OCI-LY3 (cell line): ENCODE results near the gene SSBP4.
A peak's percentile ranks its signal among the peaks of the same experiment; 100 is the strongest.

Source experiments
- H2AFZ ChIP-seq: fragments of 200-600, 300-600 bp; shearing (Covaris generic); 2 replicates; pipeline ENCODE4 v1.6.0; 2014; ENCODE audit warnings: antibody characterized with exemption, low read depth, low read length
- H3K27ac ChIP-seq: fragments of 200-600, 300-600 bp; sonication (generic); 2 replicates; pipeline ENCODE4 v1.5.1; 2014; ENCODE audit warnings: mild to moderate bottlenecking, low read length, moderate library complexity, mixed read lengths
- H3K27me3 ChIP-seq: fragments of 200-600, 300-600 bp; sonication (generic); 2 replicates; pipeline ENCODE4 v1.6.1; 2014; ENCODE audit warnings: low read depth, low read length, mixed read lengths
- H3K36me3 ChIP-seq: fragments of 200-600, 300-600 bp; sonication (generic); replicated peaks from 2 replicates; pipeline ENCODE3; 2014; ENCODE audit warnings: low read depth, low read length, mixed read lengths
- H3K4me1 ChIP-seq: fragments of 300-600, 200-600 bp; sonication (generic); 2 replicates; pipeline ENCODE4 v1.6.1; 2014; ENCODE audit warnings: low read length, mixed read lengths
- H3K4me2 ChIP-seq: fragments of 200-600, 300-600 bp; sonication (generic); 2 replicates; pipeline ENCODE4 v1.6.1; 2014; ENCODE audit warnings: low read length, mixed read lengths
- H3K4me3 ChIP-seq: fragments of 300-600, 200-600 bp; sonication (generic); 2 replicates; pipeline ENCODE4 v1.5.1; 2014; ENCODE audit warnings: antibody characterized with exemption, mild to moderate bottlenecking, low read length, moderate library complexity
- H3K79me2 ChIP-seq: fragments of 300-600, 200-600 bp; shearing (Covaris generic); 2 replicates; pipeline ENCODE4 v1.6.1; 2014; ENCODE audit warnings: mild to moderate bottlenecking, low read length, mixed read lengths
- H3K9ac ChIP-seq: fragments of 300-600, 200-600 bp; shearing (Covaris generic); 2 replicates; pipeline ENCODE4 v1.6.0; 2014; ENCODE audit warnings: mild to moderate bottlenecking, low read length, moderate library complexity
- H3K9me3 ChIP-seq: fragments of 200-600, 300-600 bp; shearing (Covaris generic); 2 replicates; pipeline ENCODE4 v1.6.1; 2014; ENCODE audit warnings: low read length, mixed read lengths; ENCODE audit not compliant: insufficient read depth
- H4K20me1 ChIP-seq: fragments of 200-600, 300-600 bp; sonication (generic); 2 replicates; pipeline ENCODE4 v1.6.1; 2016; ENCODE audit warnings: low read length, mixed read lengths; ENCODE audit not compliant: insufficient read depth
- CTCF ChIP-seq: fragments of 200-600, 300-600 bp; sonication (generic); IDR thresholded peaks from 2 replicates; pipeline ENCODE4 v1.5.1; 2014; ENCODE audit warnings: antibody characterized with exemption, low read length, low read depth
- EZH2phosphoT487 ChIP-seq: fragments of 200-600 bp; shearing (Covaris generic); IDR thresholded peaks from 2 replicates; pipeline ENCODE4 v1.6.1; 2018; ENCODE audit warnings: antibody characterized with exemption, mixed run types, low read depth

SSBP4 gene

GRCh38 chr19:18435178-18435841 lies 16.1 kb downstream of the SSBP4 start:
- Histone ChIP-seq H3K27ac (no peak overlapping the region), H3K4me2 (no peak overlapping the region)
- TF ChIP-seq EZH2phosphoT487: no peak

GRCh38 chr19:18435842-18436670 lies 16.9 kb downstream of the SSBP4 start:
- no peak overlapping the region for H3K27ac ChIP-seq
- H3K9ac ChIP-seq: no peak overlapping the region
- H3K4me3 ChIP-seq: no peak overlapping the region
- H4K20me1 ChIP-seq: peaks cover 12% of the 10 kb centered on the region; the same call in 1 of the 2 replicates
- peaks cover 9% of the 10 kb centered on the region for H3K36me3 ChIP-seq
- no peaks in the 10 kb centered on the region for H3K9me3 ChIP-seq
- no peak overlapping the region for H3K4me2 ChIP-seq
- H2AFZ ChIP-seq: no peak overlapping the region
- H3K79me2 ChIP-seq: peaks cover 2% of the 10 kb centered on the region; the same call in 1 of the 2 replicates
- peaks cover 28% of the 10 kb centered on the region for H3K4me1 ChIP-seq
- TF ChIP-seq EZH2phosphoT487: no peak
- TF ChIP-seq CTCF: no peak
- H3K27me3 ChIP-seq: no peaks in the 10 kb centered on the region

More at GRCh38 chr19:18435178-18435841, 16.1 kb downstream of the SSBP4 start:
- Histone ChIP-seq H4K20me1 (0 out of 2 replicates have a peak, but pooled peaks cover 5% of the 10 kb centered on the region), H2AFZ (no peak overlapping the region), H3K27me3 (no peaks in the 10 kb centered on the region), H3K36me3 (peaks cover 11% of the 10 kb centered on the region), H3K4me3 (no peak overlapping the region), H3K9ac (no peak overlapping the region), H3K79me2 (peaks cover 2% of the 10 kb centered on the region; the same call in 1 of the 2 replicates), H3K4me1 (peaks cover 28% of the 10 kb centered on the region), H3K9me3 (no peaks in the 10 kb centered on the region)

- Histone ChIP-seq H3K9me3 (no peaks in the 10 kb centered on the region), H3K4me2 (no peak overlapping the region), H3K9ac (no peak overlapping the region), H3K4me3 (no peak overlapping the region), H3K27me3 (no peaks in the 10 kb centered on the region), H3K27ac (no peak overlapping the region), H2AFZ (no peak overlapping the region), H4K20me1 (peaks cover 20% of the 10 kb centered on the region; the same call in 1 of the 2 replicates), H3K79me2 (peaks cover 2% of the 10 kb centered on the region; the same call in 1 of the 2 replicates), H3K36me3 (peaks cover 9% of the 10 kb centered on the region), H3K4me1 (peaks cover 27% of the 10 kb centered on the region)
- TF ChIP-seq CTCF: no peak
- no peak for TF ChIP-seq EZH2phosphoT487
Observed at GRCh38 chr19:18436671-18437490, 17.7 kb downstream of the SSBP4 start.

- H3K4me1 ChIP-seq: peaks cover 19% of the 10 kb centered on the region
- H3K4me3 ChIP-seq: no peak within 1 kb of the TSS
- no peak within 1 kb of the TSS for H3K4me2 ChIP-seq
- H3K27me3 ChIP-seq: no peaks in the 10 kb centered on the region
- peak within 1 kb of the TSS; percentile 48 for H3K27ac ChIP-seq
- H4K20me1 ChIP-seq: peaks cover 25% of the 10 kb centered on the region; the same call in 1 of the 2 replicates
- H3K79me2 ChIP-seq: peaks cover 6% of the 10 kb centered on the region; the same call in 1 of the 2 replicates
- no peak within 1 kb of the TSS for H2AFZ ChIP-seq
- H3K9ac ChIP-seq: no peak within 1 kb of the TSS
- H3K9me3 ChIP-seq: no peaks in the 10 kb centered on the region
- TF ChIP-seq EZH2phosphoT487: no peak
- no peak for TF ChIP-seq CTCF
- peaks cover 17% of the 10 kb centered on the region for H3K36me3 ChIP-seq
Observed at GRCh38 chr19:18437491-18438330, 18.5 kb downstream of the SSBP4 start, which contains the start of gene ISYNA1. Gene ISYNA1, minus strand, starts transcription at chr19:18438133. Its CDS starts 154 bp downstream, at chr19:18437979.
